Calu3 (cell line): ENCODE results near the gene TOP3A. TPM values are rescaled to one million over a fixed set of nuclear protein-coding genes. Genes with fewer than 3 reads are reported as not detected.

Experiments used
- Bru-seq: library from RNA; stranded (reverse); fragments of 400-500 nt; gene quantifications from one replicate; lab custom pipeline; 2021; lab: Mats Ljungman, UMichigan
- BruChase-seq, 2 experiments: library from RNA; stranded (reverse); fragments of 400-500 nt; gene quantifications; one replicate each; lab custom pipeline; 2021; lab: Mats Ljungman, UMichigan
- BruUV-seq: library from RNA; stranded (reverse); fragments of 400-500 nt; replicated peaks from 2 replicates; lab custom pipeline; 2021; lab: Mats Ljungman, UMichigan
- CTCF ChIA-PET: fragments of 300-600 bp; sonication (Branson Sonifier 250); formaldehyde crosslinking; loops from one replicate; lab custom pipeline; 2022; ENCODE audit warnings: antibody characterized with exemption; lab: Charles Lee
- DNase-seq: peaks from one replicate; pipeline ENCODE4 v3.0.0; 2022
- H3K27ac Mint-ChIP-seq: one replicate; pipeline ENCODE4 v1.8.0; 2022; ENCODE audit warnings: mixed read lengths; ENCODE audit not compliant: unreplicated experiment
- H3K27me3 Mint-ChIP-seq: one replicate; pipeline ENCODE4 v1.8.0; 2022; ENCODE audit warnings: mixed read lengths; ENCODE audit not compliant: unreplicated experiment
- H3K36me3 Mint-ChIP-seq: one replicate; pipeline ENCODE4 v1.8.0; 2022; ENCODE audit warnings: mild to moderate bottlenecking, moderate library complexity, mixed read lengths; ENCODE audit not compliant: insufficient read depth, unreplicated experiment
- H3K4me1 Mint-ChIP-seq: one replicate; pipeline ENCODE4 v1.8.0; 2022; ENCODE audit warnings: mild to moderate bottlenecking, low read depth, mixed read lengths; ENCODE audit not compliant: unreplicated experiment
- H3K4me3 Mint-ChIP-seq: one replicate; pipeline ENCODE4 v1.8.0; 2022; ENCODE audit warnings: mild to moderate bottlenecking, low read depth, moderate library complexity, mixed read lengths; ENCODE audit not compliant: unreplicated experiment
- H3K9me3 Mint-ChIP-seq: one replicate; pipeline ENCODE4 v1.8.0; 2022; ENCODE audit warnings: low read depth, mixed read lengths; ENCODE audit not compliant: unreplicated experiment
- intact Hi-C: fragments of 100-400 bp; cut with micrococcal nuclease; formaldehyde crosslinking; loops from one replicate; pipeline ENCODE4 v1.10.0; 2022; ENCODE audit not compliant: unreplicated experiment
- long read RNA-seq: library from polyadenylated mRNA; stranded (forward); transcript quantifications from one replicate; pipeline ENCODE4 v2.0.0, GENCODE V29; 2022
- total RNA-seq: library from RNA; stranded (reverse); gene quantifications from 2 replicates; pipeline ENCODE4 v1.2.3, GENCODE V29; 2022
- TF ChIP-seq, protein P1 (sequence below): fragments of 200-600 bp; IDR thresholded peaks from one replicate; pipeline ENCODE4 v1.8.0; 2022; ENCODE audit warnings: antibody characterized with exemption; ENCODE audit not compliant: unreplicated experiment

The TOP3A gene, protein sequence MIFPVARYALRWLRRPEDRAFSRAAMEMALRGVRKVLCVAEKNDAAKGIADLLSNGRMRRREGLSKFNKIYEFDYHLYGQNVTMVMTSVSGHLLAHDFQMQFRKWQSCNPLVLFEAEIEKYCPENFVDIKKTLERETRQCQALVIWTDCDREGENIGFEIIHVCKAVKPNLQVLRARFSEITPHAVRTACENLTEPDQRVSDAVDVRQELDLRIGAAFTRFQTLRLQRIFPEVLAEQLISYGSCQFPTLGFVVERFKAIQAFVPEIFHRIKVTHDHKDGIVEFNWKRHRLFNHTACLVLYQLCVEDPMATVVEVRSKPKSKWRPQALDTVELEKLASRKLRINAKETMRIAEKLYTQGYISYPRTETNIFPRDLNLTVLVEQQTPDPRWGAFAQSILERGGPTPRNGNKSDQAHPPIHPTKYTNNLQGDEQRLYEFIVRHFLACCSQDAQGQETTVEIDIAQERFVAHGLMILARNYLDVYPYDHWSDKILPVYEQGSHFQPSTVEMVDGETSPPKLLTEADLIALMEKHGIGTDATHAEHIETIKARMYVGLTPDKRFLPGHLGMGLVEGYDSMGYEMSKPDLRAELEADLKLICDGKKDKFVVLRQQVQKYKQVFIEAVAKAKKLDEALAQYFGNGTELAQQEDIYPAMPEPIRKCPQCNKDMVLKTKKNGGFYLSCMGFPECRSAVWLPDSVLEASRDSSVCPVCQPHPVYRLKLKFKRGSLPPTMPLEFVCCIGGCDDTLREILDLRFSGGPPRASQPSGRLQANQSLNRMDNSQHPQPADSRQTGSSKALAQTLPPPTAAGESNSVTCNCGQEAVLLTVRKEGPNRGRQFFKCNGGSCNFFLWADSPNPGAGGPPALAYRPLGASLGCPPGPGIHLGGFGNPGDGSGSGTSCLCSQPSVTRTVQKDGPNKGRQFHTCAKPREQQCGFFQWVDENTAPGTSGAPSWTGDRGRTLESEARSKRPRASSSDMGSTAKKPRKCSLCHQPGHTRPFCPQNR
- 39.7 and 40.2 TPM in 2 replicates for total RNA-seq
- percentile 68 among the genes with signal in this experiment for Bru-seq, nascent RNA
- BruChase-seq, experiment 1, labeled RNA remaining after a 6-hour chase = percentile 65 among the genes with signal in this experiment
- BruChase-seq, experiment 2, labeled RNA remaining after a 2-hour chase = percentile 74 among the genes with signal in this experiment
- long read RNA-seq, full-length matches to known transcripts = 12 of 18 reads
- long read RNA-seq, partial matches to known transcripts = 3 of 18 reads
- long read RNA-seq, other reads (novel, unspliced or antisense) = 3 of 18 reads

DNA sequence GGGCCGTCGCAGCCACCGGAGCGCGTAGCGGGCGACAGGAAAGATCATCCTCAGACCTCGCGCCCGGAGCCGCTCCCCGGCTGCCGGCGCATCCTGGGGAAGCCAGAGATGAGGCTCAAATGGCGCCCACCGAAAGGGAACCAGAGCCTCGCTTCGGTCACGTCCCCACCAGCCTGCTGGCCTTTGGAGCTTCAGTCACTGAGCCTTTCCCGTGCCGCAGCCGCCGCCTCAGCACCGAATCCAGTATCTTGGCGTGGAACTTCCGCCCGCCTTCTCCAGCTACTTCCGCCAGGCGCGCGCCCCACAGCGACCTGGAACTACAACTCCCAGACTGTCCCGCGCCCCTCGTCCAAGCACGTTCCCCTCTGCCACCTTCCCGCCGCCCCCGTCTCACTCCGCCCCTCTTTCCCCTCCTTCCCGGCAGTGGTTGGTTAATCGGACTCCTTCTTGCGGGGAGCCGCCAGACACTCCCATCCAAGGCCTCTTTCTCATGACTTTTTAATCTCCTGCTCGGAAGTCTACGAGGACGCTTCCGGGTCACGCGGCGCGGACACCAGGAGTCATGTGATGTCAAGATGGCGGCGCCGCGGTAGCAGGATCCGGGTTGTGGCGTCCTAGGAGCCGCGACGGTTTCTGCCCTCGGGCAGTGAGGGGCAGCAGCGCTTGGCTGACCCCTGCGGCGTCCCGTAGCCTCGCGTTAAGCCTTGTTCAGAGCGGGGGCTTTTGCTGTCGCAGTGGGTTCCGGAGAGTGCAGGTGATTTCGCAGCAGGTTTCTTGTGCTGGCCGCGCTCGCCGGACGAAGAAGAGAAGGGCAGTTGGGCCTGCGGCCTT lies at the start of gene TOP3A, which contains the start of gene SMCR8:
Gene TOP3A (minus strand): TSS at position 264 of the 831 bp plus-strand sequence. CDS start 216 bp downstream, at position 48.
Gene SMCR8 (plus strand): TSS at position 563 of the 831 bp plus-strand sequence. CDS start 497 bp downstream, outside the sequence.
- H3K27ac Mint-ChIP-seq = peak within 1 kb of the TSS; percentile 98
- CTCF ChIA-PET = interaction anchor here (0.9 kb wide), 1 partner anchor 48 kb away, joined by 3 read pairs; no protein-coding TSS in a partner anchor
- peak; percentile 94 for DNase-seq
- peaks cover 42% of the 10 kb centered on the region for H3K36me3 Mint-ChIP-seq
- H3K27me3 Mint-ChIP-seq = no peaks in the 10 kb centered on the region
- intact Hi-C loops = no loop called here
- no peaks in the 10 kb centered on the region for H3K9me3 Mint-ChIP-seq
- BruUV-seq = no TSS peak
- TF ChIP-seq, protein P1, sequence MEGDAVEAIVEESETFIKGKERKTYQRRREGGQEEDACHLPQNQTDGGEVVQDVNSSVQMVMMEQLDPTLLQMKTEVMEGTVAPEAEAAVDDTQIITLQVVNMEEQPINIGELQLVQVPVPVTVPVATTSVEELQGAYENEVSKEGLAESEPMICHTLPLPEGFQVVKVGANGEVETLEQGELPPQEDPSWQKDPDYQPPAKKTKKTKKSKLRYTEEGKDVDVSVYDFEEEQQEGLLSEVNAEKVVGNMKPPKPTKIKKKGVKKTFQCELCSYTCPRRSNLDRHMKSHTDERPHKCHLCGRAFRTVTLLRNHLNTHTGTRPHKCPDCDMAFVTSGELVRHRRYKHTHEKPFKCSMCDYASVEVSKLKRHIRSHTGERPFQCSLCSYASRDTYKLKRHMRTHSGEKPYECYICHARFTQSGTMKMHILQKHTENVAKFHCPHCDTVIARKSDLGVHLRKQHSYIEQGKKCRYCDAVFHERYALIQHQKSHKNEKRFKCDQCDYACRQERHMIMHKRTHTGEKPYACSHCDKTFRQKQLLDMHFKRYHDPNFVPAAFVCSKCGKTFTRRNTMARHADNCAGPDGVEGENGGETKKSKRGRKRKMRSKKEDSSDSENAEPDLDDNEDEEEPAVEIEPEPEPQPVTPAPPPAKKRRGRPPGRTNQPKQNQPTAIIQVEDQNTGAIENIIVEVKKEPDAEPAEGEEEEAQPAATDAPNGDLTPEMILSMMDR = no peak
- peaks cover 12% of the 10 kb centered on the region for H3K4me1 Mint-ChIP-seq
- H3K4me3 Mint-ChIP-seq = peak within 1 kb of the TSS; percentile 92

DNA sequence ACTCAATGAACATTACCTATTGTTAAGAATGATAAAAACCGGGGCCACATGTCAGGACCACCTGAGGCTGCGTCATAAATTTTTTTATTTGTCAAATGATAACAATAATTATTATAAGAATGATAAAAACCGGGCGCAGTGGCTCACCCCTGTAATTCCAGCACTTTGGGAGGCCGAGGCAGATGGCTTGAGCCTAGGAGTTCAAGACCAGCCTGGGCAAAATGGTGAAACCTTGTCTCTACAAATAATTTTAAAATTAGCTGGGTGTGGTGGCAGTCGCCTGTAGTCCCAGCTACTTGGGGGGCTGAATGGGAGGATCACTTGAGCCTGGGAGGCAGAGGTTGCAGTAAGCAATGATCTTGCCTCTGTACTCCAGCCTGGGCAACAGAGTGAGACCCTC lies 49.4 kb upstream of the TOP3A start:
- no peak for DNase-seq
- H3K27me3 Mint-ChIP-seq = no peaks in the 10 kb centered on the region
- peaks cover 8% of the 10 kb centered on the region for H3K4me1 Mint-ChIP-seq
- TF ChIP-seq, protein P1 = no peak
- no TSS peak for BruUV-seq
- CTCF ChIA-PET = no interaction called here
- H3K27ac Mint-ChIP-seq = no peak overlapping the region
- intact Hi-C loops = no loop called here
- peaks cover 29% of the 10 kb centered on the region for H3K36me3 Mint-ChIP-seq
- H3K4me3 Mint-ChIP-seq = no peak overlapping the region
- no peaks in the 10 kb centered on the region for H3K9me3 Mint-ChIP-seq

DNA sequence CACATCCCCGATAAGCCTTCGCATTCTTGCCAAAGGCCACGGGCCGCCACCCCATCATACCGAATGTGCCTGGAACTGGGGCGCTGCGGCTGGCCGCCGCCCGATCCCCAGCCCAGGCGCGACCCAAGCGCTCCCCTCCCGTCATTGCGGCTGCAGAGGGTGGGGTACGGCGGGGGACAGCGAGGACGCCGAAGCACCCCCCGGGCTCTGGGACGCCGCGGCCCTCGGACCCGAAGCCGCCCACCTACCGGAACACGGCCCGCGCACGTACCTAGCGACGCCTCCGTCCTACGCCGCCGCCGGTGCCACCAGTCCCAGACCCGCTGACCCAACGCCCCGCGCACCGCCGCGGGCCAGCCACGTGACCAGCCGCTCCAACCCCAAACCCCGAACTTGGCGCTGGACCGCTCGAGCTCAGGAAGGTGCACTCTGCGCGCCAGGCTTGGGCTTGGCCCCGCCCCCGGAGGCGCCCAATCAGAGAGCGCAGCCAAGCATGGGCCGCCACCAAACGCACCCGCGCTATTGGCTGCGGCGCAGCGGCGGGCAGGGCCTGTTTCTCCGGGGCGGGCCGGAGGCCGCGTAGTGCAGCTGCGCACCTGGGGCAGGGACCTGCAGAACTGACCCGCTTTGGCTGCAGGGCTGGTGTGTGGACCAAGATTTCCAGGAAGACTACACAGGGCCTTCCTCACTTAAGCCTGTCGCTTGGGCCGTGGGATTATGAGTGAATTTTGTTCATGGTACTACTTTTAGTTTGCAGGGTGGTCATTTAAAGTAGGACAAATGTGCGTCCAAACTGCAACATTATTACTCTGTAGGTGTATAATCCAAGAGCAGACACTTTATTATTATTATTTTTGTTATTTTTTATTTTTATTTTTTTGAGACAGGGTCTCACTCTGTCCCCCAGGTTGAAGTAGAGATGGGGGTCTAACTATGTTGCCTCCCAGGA lies 48.6 kb upstream of the TOP3A start, which contains the start of gene SHMT1:
Gene SHMT1 (minus strand): TSS at position 450 of the 949 bp plus-strand sequence. CDS start 7,569 bp downstream, outside the sequence.
- TF ChIP-seq, protein P1 = no peak
- H3K36me3 Mint-ChIP-seq = peaks cover 29% of the 10 kb centered on the region
- BruUV-seq = no TSS peak
- H3K4me1 Mint-ChIP-seq = peaks cover 8% of the 10 kb centered on the region
- no peaks in the 10 kb centered on the region for H3K27me3 Mint-ChIP-seq
- DNase-seq = peak; percentile 93
- H3K4me3 Mint-ChIP-seq = peak within 1 kb of the TSS; percentile 84
- H3K27ac Mint-ChIP-seq = peak within 1 kb of the TSS; percentile 86
- no peaks in the 10 kb centered on the region for H3K9me3 Mint-ChIP-seq
- intact Hi-C loops = no loop called here
- CTCF ChIA-PET = interaction anchor here (0.5 to 0.8 kb wide), 2 partner anchors 49 to 151 kb away, joined by 3 read pairs; partner anchors contain the start of genes SMCR8 and TOP3A
